ENCODE results near the gene ZPBP2. TPM values are rescaled to one million over a fixed set of nuclear protein-coding genes. Genes with fewer than 3 reads are reported as not detected.
A peak's percentile ranks its signal among the peaks of the same experiment; 100 is the strongest.

ZPBP2 gene, protein sequence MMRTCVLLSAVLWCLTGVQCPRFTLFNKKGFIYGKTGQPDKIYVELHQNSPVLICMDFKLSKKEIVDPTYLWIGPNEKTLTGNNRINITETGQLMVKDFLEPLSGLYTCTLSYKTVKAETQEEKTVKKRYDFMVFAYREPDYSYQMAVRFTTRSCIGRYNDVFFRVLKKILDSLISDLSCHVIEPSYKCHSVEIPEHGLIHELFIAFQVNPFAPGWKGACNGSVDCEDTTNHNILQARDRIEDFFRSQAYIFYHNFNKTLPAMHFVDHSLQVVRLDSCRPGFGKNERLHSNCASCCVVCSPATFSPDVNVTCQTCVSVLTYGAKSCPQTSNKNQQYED
- not detected for total RNA-seq (2021; ENCODE audit: unreplicated experiment)
- polyA plus RNA-seq (2012): not detected in 2 replicates
- Bru-seq, nascent RNA: percentile 13 among the genes with signal in this experiment
- BruChase-seq, experiment 1, labeled RNA remaining after a 6-hour chase: not detected
- BruChase-seq, experiment 2, labeled RNA remaining after a 2-hour chase: percentile 7 among the genes with signal in this experiment
- long read RNA-seq: 0 reads

GRCh38 chr17:39867880-39868553 lies at the start of gene ZPBP2:
Gene ZPBP2 (plus strand): TSS chr17:39868202. CDS start chr17:39868355, 153 bp downstream.
- intact Hi-C loops (cut with micrococcal nuclease): no loop called here
- DNase-seq (ENCODE audit: low read depth, low spot score) (no peak), ATAC-seq (no peak)
- no peaks in the 10 kb centered on the region for H3K9me2 ChIP-seq (ENCODE audit: insufficient read depth)
- H3K9ac ChIP-seq (ENCODE audit: low read length): no peak within 1 kb of the TSS
- RAD21 ChIA-PET (ENCODE audit: low non-redundant PET in 1 of 2, low total read pairs in 2 of 2, uncharacterized antibody in 2 of 2, unreplicated experiment in 2 of 2): no interaction called here
- no TSS peak for BruUV-seq (replicated peaks)
- no peaks in the 10 kb centered on the region for H3K36me3 ChIP-seq (ENCODE audit: control insufficient read depth in 1 of 2, insufficient read depth in 2 of 2, low read length in 2 of 2)
- no peaks in the 10 kb centered on the region for H4K20me1 ChIP-seq (ENCODE audit: insufficient read depth)
- POLR2A ChIA-PET: no interaction called here
- CTCF ChIA-PET: no interaction called here
- no peak within 1 kb of the TSS for H3K4me2 ChIP-seq (ENCODE audit: low read length)
- peaks cover 7 to 14% of the 10 kb centered on the region in 2 experiments; a peak in 3 of 4 replicates for H3K4me1 ChIP-seq (ENCODE audit: control insufficient read depth in 1 of 2, insufficient read depth in 2 of 2, low read length in 2 of 2)
- H3K79me2 ChIP-seq (ENCODE audit: insufficient read depth, low read length): no peaks in the 10 kb centered on the region
- H3K4me3 ChIP-seq (replicated peaks in 1 of 2; ENCODE audit: low read depth in 1 of 2, low read length in 2 of 2): no peak within 1 kb of the TSS
- TF ChIP-seq ATF3 (IDR thresholded peaks at IDR 0.05) (no peak), CTCF (IDR thresholded peaks at IDR 0.05 in 2 of 3, conservative IDR thresholded peaks at IDR 0.05 in 1 of 3; ENCODE audit: borderline replicate concordance in 1 of 3, insufficient read depth in 1 of 3, low read depth in 2 of 3, low read length in 2 of 3) (no peak), ZFX (IDR thresholded peaks at IDR 0.05) (no peak), POLR2AphosphoS5 (IDR thresholded peaks at IDR 0.05; ENCODE audit: low read depth, low read length) (no peak), FOSL1 (IDR thresholded peaks at IDR 0.05; ENCODE audit: low read depth) (no peak), POLR2A (IDR thresholded peaks at IDR 0.05; ENCODE audit: borderline replicate concordance, extremely low read depth, insufficient read depth, insufficient read length) (no peak), JUND (IDR thresholded peaks at IDR 0.05) (no peak), RAD21 (IDR thresholded peaks at IDR 0.05; ENCODE audit: low read depth) (no peak), EZH2phosphoT487 (IDR thresholded peaks at IDR 0.05; ENCODE audit: borderline replicate concordance) (no peak), SP1 (IDR thresholded peaks at IDR 0.05; ENCODE audit: low read depth) (no peak), CBX3 (IDR thresholded peaks at IDR 0.05; ENCODE audit: low read depth) (no peak)
- TF ChIP-seq, protein P1, sequence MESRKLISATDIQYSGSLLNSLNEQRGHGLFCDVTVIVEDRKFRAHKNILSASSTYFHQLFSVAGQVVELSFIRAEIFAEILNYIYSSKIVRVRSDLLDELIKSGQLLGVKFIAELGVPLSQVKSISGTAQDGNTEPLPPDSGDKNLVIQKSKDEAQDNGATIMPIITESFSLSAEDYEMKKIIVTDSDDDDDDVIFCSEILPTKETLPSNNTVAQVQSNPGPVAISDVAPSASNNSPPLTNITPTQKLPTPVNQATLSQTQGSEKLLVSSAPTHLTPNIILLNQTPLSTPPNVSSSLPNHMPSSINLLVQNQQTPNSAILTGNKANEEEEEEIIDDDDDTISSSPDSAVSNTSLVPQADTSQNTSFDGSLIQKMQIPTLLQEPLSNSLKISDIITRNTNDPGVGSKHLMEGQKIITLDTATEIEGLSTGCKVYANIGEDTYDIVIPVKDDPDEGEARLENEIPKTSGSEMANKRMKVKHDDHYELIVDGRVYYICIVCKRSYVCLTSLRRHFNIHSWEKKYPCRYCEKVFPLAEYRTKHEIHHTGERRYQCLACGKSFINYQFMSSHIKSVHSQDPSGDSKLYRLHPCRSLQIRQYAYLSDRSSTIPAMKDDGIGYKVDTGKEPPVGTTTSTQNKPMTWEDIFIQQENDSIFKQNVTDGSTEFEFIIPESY (IDR thresholded peaks at IDR 0.05; ENCODE audit: extremely low read depth, insufficient replicate concordance, low read length): no peak
- no peak within 1 kb of the TSS for H2AFZ ChIP-seq (ENCODE audit: low read depth, low read length, poor library complexity, severe bottlenecking)
- H3K9me3 ChIP-seq (ENCODE audit: control insufficient read depth in 1 of 2, insufficient read depth in 1 of 2, low read depth in 1 of 2, low read length in 2 of 2): no peaks in the 10 kb centered on the region
- H3K27me3 ChIP-seq (ENCODE audit: insufficient read depth, low read length): peaks cover 25% of the 10 kb centered on the region
- H3K27ac ChIP-seq (ENCODE audit: low read depth, low read length): no peak within 1 kb of the TSS

All from HCT116 (cell line).